ENCODE results near the gene QSOX2. TPM values are rescaled to one million over a fixed set of nuclear protein-coding genes. Genes with fewer than 3 reads are reported as not detected.

The QSOX2 gene
- total RNA-seq, 6 experiments from 2014 or later = 2.9 to 8.7 (median 6.4) TPM

GRCh38 chr9:136210276-136210675 is 35.3 kb downstream of the QSOX2 start:
- peaks cover 0 to 13% (median 2%) of the 10 kb centered on the region in 4 donors for H3K36me3 ChIP-seq
- intact Hi-C loops (cut with DNase I) = no loop called here
- TF ChIP-seq CTCF (IDR thresholded peaks at IDR 0.05) (no peak), POLR2A (IDR thresholded peaks at IDR 0.05) (no peak)
- H3K27ac ChIP-seq = no peak overlapping the region
- H3K4me3 ChIP-seq = no peak overlapping the region
- peaks cover 0 to 20% (median 0%) of the 10 kb centered on the region in 4 donors for H3K4me1 ChIP-seq
- ATAC-seq (no peak), DNase-seq (no peak)
- H3K27me3 ChIP-seq = no peaks in the 10 kb centered on the region
- no peaks in the 10 kb centered on the region for H3K9me3 ChIP-seq
- 100% methylated on average over 2 of the region's 16 CpGs for WGBS (ENCODE audit: insufficient coverage, low coverage, low lambda C conversion rate, missing lambda C conversion rate)

- peaks cover 0 to 9% (median 2%) of the 10 kb centered on the region in 4 donors for H3K36me3 ChIP-seq
- DNase-seq (no peak), ATAC-seq (no peak)
- TF ChIP-seq POLR2A (IDR thresholded peaks at IDR 0.05) = no peak
- no peak for TF ChIP-seq CTCF (IDR thresholded peaks at IDR 0.05)
- peaks cover 0 to 24% (median 0%) of the 10 kb centered on the region in 4 donors for H3K4me1 ChIP-seq
- no peak overlapping the region for H3K4me3 ChIP-seq
- H3K27me3 ChIP-seq = peaks cover 0 to under 1% of the 10 kb centered on the region in 2 donors
- WGBS (ENCODE audit: insufficient coverage, low coverage, low lambda C conversion rate, missing lambda C conversion rate) = 67% methylated on average over 1 of the region's 17 CpGs
- intact Hi-C loops (cut with DNase I) = no loop called here
- no peak overlapping the region for H3K27ac ChIP-seq
- no peaks in the 10 kb centered on the region for H3K9me3 ChIP-seq
Observed at GRCh38 chr9:136209786-136210185, 35.8 kb downstream of the QSOX2 start.

DNA sequence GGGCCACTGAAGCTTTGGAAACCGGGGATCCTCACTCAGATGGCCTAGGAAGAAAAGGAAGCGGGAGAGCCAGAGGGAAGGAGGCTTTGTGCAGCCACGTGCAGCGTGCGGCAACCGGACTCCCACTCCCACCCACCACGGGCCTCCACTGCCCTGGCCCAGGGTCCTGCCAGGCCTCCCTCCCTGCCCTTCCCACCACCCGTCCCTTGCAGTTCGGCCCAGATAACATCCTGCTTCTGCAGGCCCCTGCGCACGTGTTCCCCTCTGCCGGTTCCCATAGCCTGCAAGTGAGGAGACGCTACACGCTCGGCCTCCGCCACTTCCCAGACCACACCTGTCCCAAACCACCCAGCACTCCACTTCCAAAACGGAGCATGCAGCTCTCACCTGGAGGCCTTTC is 36.4 kb downstream of the QSOX2 start:
- intact Hi-C loops (cut with DNase I) = no loop called here
- no peak for TF ChIP-seq POLR2A (IDR thresholded peaks at IDR 0.05)
- TF ChIP-seq CTCF (IDR thresholded peaks at IDR 0.05) = no peak
- Histone ChIP-seq H3K36me3 (peaks cover 0 to 4% (median 0%) of the 10 kb centered on the region in 4 donors), H3K27me3 (peaks cover 0 to 6% of the 10 kb centered on the region in 2 donors), H3K4me3 (no peak overlapping the region), H3K4me1 (peaks cover 0 to 26% (median 0%) of the 10 kb centered on the region in 4 donors), H3K27ac (no peak overlapping the region), H3K9me3 (no peaks in the 10 kb centered on the region)
- no peak for DNase-seq
- ATAC-seq = no peak
- 88% methylated on average over 6 of the region's 17 CpGs for WGBS (ENCODE audit: insufficient coverage, low coverage, low lambda C conversion rate, missing lambda C conversion rate)

GRCh38 chr9:136208675-136209074 is 36.9 kb downstream of the QSOX2 start:
- DNase-seq = no peak
- Histone ChIP-seq H3K27me3 (peaks cover 0 to 12% of the 10 kb centered on the region in 2 donors), H3K4me3 (no peak overlapping the region), H3K27ac (no peak overlapping the region), H3K9me3 (no peaks in the 10 kb centered on the region), H3K4me1 (peaks cover 0 to 26% (median 0%) of the 10 kb centered on the region in 4 donors), H3K36me3 (peaks cover 0 to 4% (median 0%) of the 10 kb centered on the region in 4 donors)
- 91% methylated on average over 8 of the region's 17 CpGs for WGBS (ENCODE audit: insufficient coverage, low coverage, low lambda C conversion rate, missing lambda C conversion rate)
- ATAC-seq = no peak
- intact Hi-C loops (cut with DNase I) = no loop called here
- TF ChIP-seq POLR2A (IDR thresholded peaks at IDR 0.05) (no peak), CTCF (IDR thresholded peaks at IDR 0.05) (no peak)

- H3K27ac ChIP-seq = no peak overlapping the region
- H3K27me3 ChIP-seq = peaks cover 0 to 14% of the 10 kb centered on the region in 2 donors
- no peaks in the 10 kb centered on the region for H3K9me3 ChIP-seq
- H3K4me1 ChIP-seq = peaks cover 0 to 26% (median 0%) of the 10 kb centered on the region in 4 donors
- WGBS (ENCODE audit: insufficient coverage, low coverage, low lambda C conversion rate, missing lambda C conversion rate) = no CpG with 5 or more reads among the region's 9 CpGs
- intact Hi-C loops (cut with DNase I) = no loop called here
- ATAC-seq (no peak), DNase-seq (no peak)
- H3K36me3 ChIP-seq = peaks cover 0 to 4% (median 0%) of the 10 kb centered on the region in 4 donors
- no peak overlapping the region for H3K4me3 ChIP-seq
- TF ChIP-seq POLR2A (IDR thresholded peaks at IDR 0.05) (no peak), CTCF (IDR thresholded peaks at IDR 0.05) (no peak)
Observed at GRCh38 chr9:136207616-136208015, 38.0 kb downstream of the QSOX2 start.

All from right lobe of liver (tissue), 6 donors.